Endodermal cell (in vitro differentiated cells): ENCODE results near the gene FFAR4. TPM values are rescaled to one million over a fixed set of nuclear protein-coding genes. Genes with fewer than 3 reads are reported as not detected.

Experiments used
- DNase-seq: peaks from one replicate; pipeline ENCODE4 v3.0.0-alpha.2; 2017
- H3K27ac ChIP-seq: 2 replicates; pipeline ENCODE4 v1.5.1; 2013; ENCODE audit warnings: mild to moderate bottlenecking, low read depth, low read length, moderate library complexity
- H3K27me3 ChIP-seq: 2 replicates; pipeline ENCODE4 v1.6.1; 2013; ENCODE audit warnings: mild to moderate bottlenecking, low read length, moderate library complexity; ENCODE audit not compliant: insufficient read depth, control insufficient read depth, poor library complexity, severe bottlenecking
- H3K36me3 ChIP-seq: 2 replicates; pipeline ENCODE4 v1.7.0; 2013; ENCODE audit warnings: mild to moderate bottlenecking, low read length, moderate library complexity; ENCODE audit not compliant: control insufficient read depth, insufficient read depth
- H3K4me1 ChIP-seq: one replicate; pipeline ENCODE4 v1.7.0; 2013; ENCODE audit warnings: low read length; ENCODE audit not compliant: control insufficient read depth, insufficient read depth
- H3K4me3 ChIP-seq: 2 replicates; pipeline ENCODE4 v1.5.1; 2013; ENCODE audit warnings: mild to moderate bottlenecking, low read length, moderate library complexity
- H3K9ac ChIP-seq: 2 replicates; pipeline ENCODE4 v1.6.1; 2013; ENCODE audit warnings: mild to moderate bottlenecking, low read length, moderate library complexity; ENCODE audit not compliant: poor library complexity, severe bottlenecking; ENCODE audit errors: extremely low read depth
- H3K9me3 ChIP-seq: 2 replicates; pipeline ENCODE4 v1.6.1; 2013; ENCODE audit warnings: mild to moderate bottlenecking, low read length, moderate library complexity; ENCODE audit not compliant: control insufficient read depth
- H3K27ac Mint-ChIP-seq: 2 replicates; pipeline ENCODE4 v1.8.0; 2020; ENCODE audit warnings: mixed read lengths
- H3K27me3 Mint-ChIP-seq: 2 replicates; pipeline ENCODE4 v1.8.0; 2021; ENCODE audit warnings: mild to moderate bottlenecking, mixed read lengths; ENCODE audit not compliant: insufficient read depth
- H3K36me3 Mint-ChIP-seq: 2 replicates; pipeline ENCODE4 v1.8.0; 2020; ENCODE audit warnings: low read depth, mixed read lengths
- H3K4me1 Mint-ChIP-seq: 2 replicates; pipeline ENCODE4 v1.8.0; 2020; ENCODE audit warnings: mixed read lengths
- H3K4me3 Mint-ChIP-seq: 2 replicates; pipeline ENCODE4 v1.8.0; 2020; ENCODE audit warnings: mild to moderate bottlenecking, moderate library complexity, mixed read lengths
- H3K9me3 Mint-ChIP-seq: 2 replicates; pipeline ENCODE4 v1.8.0; 2020; ENCODE audit warnings: mild to moderate bottlenecking, mixed read lengths
- WGBS, 2 experiments: methylation state at CpG; one replicate each; pipeline versions ENCODE4 v1.1.5 to v1.1.7; 2013; ENCODE audit warnings: missing lambda C conversion rate in 2 of 2, mixed read lengths in 1 of 2; ENCODE audit not compliant: insufficient coverage in 1 of 2, insufficient read length in 1 of 2; 5-methylcytosine and 5-hydroxymethylcytosine counted together
- total RNA-seq, 2 donors: library from RNA; stranded (reverse); fragmentation: NEBNext Ultra II Directional in 1 of 2; extraction: Animal tissue kit (Norgen Biotek cat#: 25700) in 1 of 2; gene quantifications; 2 replicates in 1 of 2; 3 replicates in 1 of 2; pipeline ENCODE4 v1.2.1, GENCODE V29; 2021
- TF ChIP-seq, protein P1 (sequence below): fragments of 200-600 bp; sonication (generic); conservative IDR thresholded peaks from 2 replicates; pipeline ENCODE4 v1.5.0; 2021; ENCODE audit warnings: antibody characterized with exemption, mild to moderate bottlenecking

FFAR4 gene
- total RNA-seq, 2 donors from 2014 or later, result not detected

- TF ChIP-seq, protein P1, sequence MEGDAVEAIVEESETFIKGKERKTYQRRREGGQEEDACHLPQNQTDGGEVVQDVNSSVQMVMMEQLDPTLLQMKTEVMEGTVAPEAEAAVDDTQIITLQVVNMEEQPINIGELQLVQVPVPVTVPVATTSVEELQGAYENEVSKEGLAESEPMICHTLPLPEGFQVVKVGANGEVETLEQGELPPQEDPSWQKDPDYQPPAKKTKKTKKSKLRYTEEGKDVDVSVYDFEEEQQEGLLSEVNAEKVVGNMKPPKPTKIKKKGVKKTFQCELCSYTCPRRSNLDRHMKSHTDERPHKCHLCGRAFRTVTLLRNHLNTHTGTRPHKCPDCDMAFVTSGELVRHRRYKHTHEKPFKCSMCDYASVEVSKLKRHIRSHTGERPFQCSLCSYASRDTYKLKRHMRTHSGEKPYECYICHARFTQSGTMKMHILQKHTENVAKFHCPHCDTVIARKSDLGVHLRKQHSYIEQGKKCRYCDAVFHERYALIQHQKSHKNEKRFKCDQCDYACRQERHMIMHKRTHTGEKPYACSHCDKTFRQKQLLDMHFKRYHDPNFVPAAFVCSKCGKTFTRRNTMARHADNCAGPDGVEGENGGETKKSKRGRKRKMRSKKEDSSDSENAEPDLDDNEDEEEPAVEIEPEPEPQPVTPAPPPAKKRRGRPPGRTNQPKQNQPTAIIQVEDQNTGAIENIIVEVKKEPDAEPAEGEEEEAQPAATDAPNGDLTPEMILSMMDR, result no peak
- H3K36me3 Mint-ChIP-seq, result no peaks in the 10 kb centered on the region
- H3K27ac Mint-ChIP-seq, result no peak overlapping the region
- no peak overlapping the region for H3K4me3 Mint-ChIP-seq
- H3K9me3 Mint-ChIP-seq, result no peaks in the 10 kb centered on the region
- peaks cover 2% of the 10 kb centered on the region for H3K4me1 Mint-ChIP-seq
- 93 to 100% methylated on average over 2 to 3 of the region's 3 CpGs for WGBS, 2 experiments
- H3K27ac ChIP-seq, result no peak overlapping the region
- peaks cover 26% of the 10 kb centered on the region for H3K27me3 ChIP-seq
- H3K27me3 Mint-ChIP-seq, result peaks cover 29% of the 10 kb centered on the region
- no peak overlapping the region for H3K9ac ChIP-seq
- H3K36me3 ChIP-seq, result no peaks in the 10 kb centered on the region
- H3K4me1 ChIP-seq, result no peaks in the 10 kb centered on the region
- no peak for DNase-seq
- no peak overlapping the region for H3K4me3 ChIP-seq
- no peaks in the 10 kb centered on the region for H3K9me3 ChIP-seq
These were observed 42.0 kb downstream of the FFAR4 start for GRCh38 chr10:93608421-93608820.

- H3K36me3 Mint-ChIP-seq, result no peaks in the 10 kb centered on the region
- H3K4me3 Mint-ChIP-seq, result no peak within 1 kb of the TSS
- no peak within 1 kb of the TSS for H3K9ac ChIP-seq
- no peak within 1 kb of the TSS for H3K4me3 ChIP-seq
- H3K36me3 ChIP-seq, result no peaks in the 10 kb centered on the region
- peaks cover 10% of the 10 kb centered on the region for H3K27me3 ChIP-seq
- WGBS, 2 experiments, result 94 to 96% methylated on average over 5 to 6 of the region's 6 CpGs
- peaks cover 24% of the 10 kb centered on the region for H3K4me1 Mint-ChIP-seq
- H3K9me3 ChIP-seq, result no peaks in the 10 kb centered on the region
- peaks cover 2% of the 10 kb centered on the region for H3K4me1 ChIP-seq
- no peaks in the 10 kb centered on the region for H3K9me3 Mint-ChIP-seq
- TF ChIP-seq, protein P1, result no peak
- H3K27me3 Mint-ChIP-seq, result peaks cover 6% of the 10 kb centered on the region
- H3K27ac Mint-ChIP-seq, result no peak within 1 kb of the TSS
- DNase-seq, result no peak
- H3K27ac ChIP-seq, result no peak within 1 kb of the TSS
These were observed 45.8 kb downstream of the FFAR4 start, which contains the start of gene PDE6C for GRCh38 chr10:93612311-93612710. PDE6C (plus strand) TSS chr10:93612537; CDS start chr10:93612726, 189 bp downstream.

DNA sequence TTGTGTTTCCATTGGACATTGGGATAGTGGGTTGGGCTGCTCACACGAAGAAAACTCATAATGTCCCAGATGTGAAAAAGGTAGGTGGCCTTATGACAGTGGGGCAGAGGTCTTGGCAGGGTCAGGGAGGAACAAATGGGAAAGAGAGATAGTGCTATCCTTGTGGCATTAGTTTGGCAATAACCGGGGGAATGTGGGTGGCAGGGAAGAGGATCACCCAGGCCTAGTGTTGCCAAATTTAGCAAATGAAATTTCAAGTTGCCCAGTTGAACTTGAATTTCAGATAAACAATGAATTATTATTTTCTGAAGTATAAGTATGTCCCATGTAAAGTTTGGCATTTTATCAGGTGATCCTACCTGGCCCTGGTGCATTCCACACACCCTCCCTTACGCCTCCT is 46.7 kb downstream of the FFAR4 start:
- no peak for DNase-seq
- TF ChIP-seq, protein P1, result no peak
- Histone ChIP-seq H3K4me1 (peaks cover 2% of the 10 kb centered on the region), H3K9me3 (no peaks in the 10 kb centered on the region), H3K9ac (no peak overlapping the region), H3K36me3 (no peaks in the 10 kb centered on the region), H3K4me3 (no peak overlapping the region), H3K27me3 (peaks cover 9% of the 10 kb centered on the region), H3K27ac (no peak overlapping the region)
- Mint-ChIP-seq H3K27me3 (peaks cover 6% of the 10 kb centered on the region), H3K4me1 (peaks cover 31% of the 10 kb centered on the region), H3K36me3 (no peaks in the 10 kb centered on the region), H3K27ac (no peak overlapping the region), H3K9me3 (no peaks in the 10 kb centered on the region), H3K4me3 (no peak overlapping the region)
- 89 to 100% methylated on average over 1 to 3 of the region's 3 CpGs for WGBS, 2 experiments
